Glomerular visceral epithelial cell (primary cell): Measurements from ENCODE around the gene FBXO4.
A peak's percentile ranks its signal among the peaks of the same experiment; 100 is the strongest.
"Not testable (repeated sequence)": the region's sequence is repeated elsewhere in the genome, so short reads cannot be mapped to it uniquely, and the experiment has no call there.

Experiments used
- DNase-seq: peaks from one replicate; pipeline ENCODE4 v3.0.0-alpha.2; 2016; ENCODE audit errors: extremely low spot score

Gene FBXO4

DNA sequence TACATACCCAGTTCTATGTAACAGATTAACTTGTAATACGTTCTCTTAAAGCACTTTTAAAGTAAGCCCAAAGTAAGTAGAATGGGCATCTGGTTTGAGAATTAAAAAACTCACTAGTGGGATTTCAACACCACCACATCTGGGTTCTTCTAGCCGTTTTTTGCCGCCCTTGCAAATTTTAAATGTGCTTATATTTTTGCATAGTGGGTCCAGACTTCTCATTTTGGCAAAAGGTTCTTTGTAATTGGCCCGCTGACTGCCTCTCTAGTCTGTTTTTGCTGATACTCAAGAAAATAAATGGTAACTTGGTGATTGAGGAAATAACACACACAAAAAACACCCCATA, 582 bp upstream of the FBXO4 start:
- no peak for DNase-seq

- peak; percentile 46 for DNase-seq
Measured at GRCh38 chr5:41925555-41925951, 472 bp downstream of the FBXO4 start.

DNA sequence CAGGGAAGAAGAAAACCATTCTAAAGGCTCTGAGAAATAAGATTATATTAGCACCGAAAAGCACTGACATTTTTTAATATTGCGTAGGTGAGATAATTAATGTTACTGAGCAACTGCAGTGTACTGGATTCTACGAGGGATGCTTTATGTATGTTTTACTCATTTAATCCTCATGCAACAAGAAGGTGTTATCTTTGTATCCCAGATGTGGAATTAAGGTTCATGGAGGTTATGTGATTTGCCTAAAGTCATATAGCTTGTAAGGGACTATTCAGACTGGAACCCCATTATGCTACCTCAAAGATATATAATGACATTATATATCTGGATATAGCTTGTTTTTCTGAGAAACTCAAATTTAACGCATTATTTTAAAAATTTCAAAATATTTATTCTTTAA, 2.5 kb downstream of the FBXO4 start:
- no peak for DNase-seq

- DNase-seq: no peak
Measured at GRCh38 chr5:41929035-41929434, 4.0 kb downstream of the FBXO4 start.

GRCh38 chr5:41932770-41933169, 7.7 kb downstream of the FBXO4 start:
- DNase-seq: no peak

DNA sequence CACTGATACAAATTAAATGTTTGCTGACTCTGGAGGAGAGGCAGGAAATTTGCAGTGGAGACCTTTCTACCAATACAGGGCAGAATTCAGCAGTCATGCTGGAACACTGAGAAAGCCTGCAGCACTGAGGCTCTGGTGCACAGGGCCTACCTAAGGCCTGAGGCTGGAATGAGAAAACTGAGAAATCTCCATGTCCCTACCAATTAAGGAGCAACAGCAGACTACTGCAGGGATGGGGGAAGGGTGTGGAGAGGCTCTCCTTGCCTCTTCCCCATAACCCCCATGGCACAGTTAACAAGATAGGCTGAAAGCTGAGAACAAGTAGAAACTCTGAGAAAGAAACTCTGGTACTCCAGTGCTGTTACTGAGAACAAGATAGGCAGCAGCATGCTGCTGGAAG, 10.5 kb downstream of the FBXO4 start:
- DNase-seq: no peak

GRCh38 chr5:41940641-41941040, 15.6 kb downstream of the FBXO4 start:
- DNase-seq: no peak

DNA sequence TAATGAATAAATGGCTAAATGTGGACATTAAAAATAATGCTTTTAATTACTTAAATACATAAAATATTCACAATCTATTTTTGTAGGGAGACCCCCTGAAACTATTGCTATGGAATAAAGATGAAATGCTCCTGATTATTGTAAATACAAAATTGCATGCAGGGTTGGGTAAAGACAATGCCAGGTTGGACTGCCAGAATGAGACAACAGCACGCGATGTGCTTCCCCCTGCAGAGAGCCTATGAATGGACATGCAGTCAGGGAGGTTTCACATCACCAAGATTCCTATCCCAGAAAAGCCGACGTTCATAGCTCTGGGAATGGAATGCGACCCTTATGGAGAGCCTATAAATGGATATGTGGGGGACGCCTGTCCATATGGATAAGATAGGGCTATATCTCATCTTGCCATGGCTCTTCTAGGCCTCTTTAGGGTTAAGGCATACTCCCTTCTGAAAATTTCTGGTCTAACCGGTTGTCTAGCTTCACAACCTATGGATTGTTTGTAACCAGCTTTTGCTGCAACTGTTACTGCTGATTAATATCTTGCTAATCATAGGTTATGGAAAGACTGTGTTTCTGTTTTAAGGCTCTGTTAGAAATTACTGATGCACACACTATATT, 20.4 kb downstream of the FBXO4 start:
- not testable (repeated sequence) for DNase-seq

- no peak for DNase-seq
Measured at GRCh38 chr5:41951224-41951623, 26.1 kb downstream of the FBXO4 start.

DNA sequence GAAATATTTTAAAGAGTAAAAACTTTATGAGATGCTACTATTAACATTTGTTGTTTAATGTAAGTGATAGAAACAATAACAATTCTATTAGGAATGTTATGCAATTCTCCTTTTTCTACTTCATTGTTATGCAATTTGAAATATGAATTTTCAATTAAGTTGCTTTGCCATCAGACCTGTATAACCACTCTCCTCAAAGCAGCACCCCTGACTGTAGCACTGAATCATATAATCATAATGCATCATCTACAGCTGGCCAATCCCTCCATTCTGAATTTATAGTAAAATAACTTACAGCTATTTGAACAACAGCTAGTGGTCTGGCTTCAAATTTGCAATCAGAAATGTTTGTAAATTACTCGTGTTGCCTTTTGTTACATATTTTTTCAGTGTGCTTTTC, 29.2 kb downstream of the FBXO4 start:
- no peak for DNase-seq

GRCh38 chr5:41955432-41956024, 30.4 kb downstream of the FBXO4 start:
- no peak for DNase-seq

DNA sequence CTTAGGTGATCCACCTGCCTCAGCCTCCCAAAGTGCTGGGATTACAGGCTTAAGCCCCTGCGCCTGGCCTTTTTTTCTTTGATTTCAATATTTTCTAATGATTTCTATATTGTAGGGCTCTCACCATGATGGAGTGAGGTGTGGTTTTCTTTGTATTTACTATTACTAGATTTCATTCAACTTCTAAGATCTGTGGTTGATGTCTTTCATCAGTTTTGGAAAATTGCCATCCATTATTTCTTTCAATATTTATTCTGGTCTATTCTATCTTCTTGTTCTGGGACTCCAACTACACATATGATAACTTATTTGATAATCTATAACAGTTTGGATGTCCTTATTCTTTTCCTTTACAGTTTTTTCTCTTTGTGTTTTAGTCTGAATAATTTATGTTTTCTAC, 31.9 kb downstream of the FBXO4 start:
- DNase-seq: no peak

DNA sequence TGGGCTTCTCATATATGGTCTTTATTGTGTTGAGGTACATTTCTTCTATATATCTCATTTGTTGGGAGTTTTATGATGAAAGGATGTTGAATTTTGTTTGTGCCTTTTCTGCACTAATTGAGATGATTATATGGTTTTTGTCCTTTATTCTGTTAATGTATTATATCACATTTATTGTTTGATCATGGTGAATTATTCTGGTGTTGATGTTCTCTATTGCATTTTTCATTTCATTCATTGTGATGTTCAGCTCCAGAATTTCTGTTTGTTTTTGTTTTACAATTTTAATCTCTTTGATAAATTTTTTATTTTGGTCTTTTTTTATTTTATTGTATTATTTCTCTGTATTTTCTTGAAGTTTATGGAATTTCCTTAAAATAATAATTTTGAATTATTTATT, 35.4 kb downstream of the FBXO4 start:
- DNase-seq: no peak

DNA sequence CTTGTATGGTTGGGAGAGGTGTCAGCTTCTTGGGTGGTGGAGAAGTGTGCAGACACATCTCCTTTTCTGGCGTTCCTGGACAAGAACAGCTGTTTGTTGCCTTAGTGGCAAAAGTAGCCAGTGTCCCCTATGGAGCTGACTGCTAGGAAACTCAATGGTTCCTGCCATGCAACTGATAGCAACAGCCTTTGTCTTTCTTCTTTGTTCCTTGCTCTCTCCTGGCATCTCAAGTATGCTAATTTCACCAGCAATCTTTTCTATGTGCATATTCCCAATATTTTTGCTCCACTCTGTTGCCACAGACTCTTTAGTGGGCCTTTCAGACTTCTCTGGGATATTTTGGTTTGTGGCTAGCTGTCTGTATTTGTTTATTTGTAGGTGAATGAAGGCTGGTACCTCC, 36.7 kb downstream of the FBXO4 start:
- DNase-seq: no peak

DNA sequence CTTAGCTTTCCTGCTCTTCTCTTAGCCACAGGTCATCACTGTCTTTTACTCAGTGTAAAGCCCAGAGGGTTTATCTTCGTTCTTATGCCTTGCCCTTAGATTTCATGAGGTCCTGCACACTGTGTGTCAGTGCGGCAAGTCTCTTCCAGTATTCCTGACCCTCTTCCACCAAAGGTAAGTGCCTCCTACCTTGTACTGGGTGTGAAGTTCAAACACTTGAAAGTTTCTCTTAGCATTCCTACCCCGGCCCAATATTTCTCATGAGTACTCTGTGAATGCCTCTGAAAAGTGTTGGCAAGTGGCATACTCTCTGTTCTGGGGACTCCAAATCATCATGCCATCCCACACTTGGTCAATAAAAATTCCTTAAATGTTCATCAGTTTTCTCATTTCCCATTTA, 37.4 kb downstream of the FBXO4 start:
- no peak for DNase-seq

- no peak for DNase-seq
Measured at GRCh38 chr5:41966401-41967105, 41.5 kb downstream of the FBXO4 start.

- peak; percentile 62 for DNase-seq
Measured at GRCh38 chr5:41967401-41967800, 42.3 kb downstream of the FBXO4 start.

DNA sequence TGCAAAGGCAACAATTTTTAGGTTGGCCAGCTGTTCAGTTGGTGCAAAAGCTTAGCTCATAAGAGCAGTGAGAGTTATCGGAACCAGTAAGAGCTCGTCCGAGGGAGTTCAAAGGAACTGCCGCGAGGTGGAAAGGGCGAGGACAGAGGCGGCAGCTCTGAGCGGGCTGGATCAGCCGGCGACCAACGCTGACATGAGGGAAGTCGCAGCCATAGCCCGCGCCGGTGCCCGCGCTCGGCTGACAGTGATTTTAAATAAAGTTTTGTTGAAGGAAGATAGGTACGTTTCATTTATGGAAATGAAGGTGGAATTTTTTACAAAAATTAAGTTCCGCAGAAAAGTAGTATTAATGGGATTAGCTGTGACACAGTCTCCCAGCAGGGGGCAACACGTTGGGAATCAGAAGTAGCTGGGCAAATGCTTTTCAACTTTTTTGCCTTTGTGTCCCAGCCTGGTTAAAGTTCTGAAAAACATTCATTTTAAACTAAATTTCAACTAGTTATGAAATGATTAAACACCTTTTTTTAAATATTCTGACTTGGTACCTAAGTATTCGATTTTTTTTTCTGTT, 43.2 kb downstream of the FBXO4 start:
- no peak for DNase-seq

DNA sequence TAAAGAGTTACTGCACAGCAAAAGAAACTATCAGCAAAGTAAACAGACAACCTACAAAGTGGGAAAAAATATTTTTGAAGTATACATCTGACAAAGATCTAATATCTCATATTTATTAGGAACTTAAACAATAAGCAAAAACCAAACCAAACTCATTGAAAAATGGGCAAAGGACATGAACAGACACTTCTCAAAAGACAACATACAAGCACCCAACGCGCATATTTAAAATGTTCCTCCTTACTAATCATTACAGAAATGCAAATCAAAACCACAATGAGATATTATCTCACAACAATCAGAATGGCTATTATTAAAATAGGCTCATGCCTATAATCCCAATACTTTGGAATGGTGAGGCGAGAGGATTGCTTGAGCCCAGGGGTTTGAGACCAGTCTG, 48.0 kb downstream of the FBXO4 start:
- DNase-seq: no peak

DNA sequence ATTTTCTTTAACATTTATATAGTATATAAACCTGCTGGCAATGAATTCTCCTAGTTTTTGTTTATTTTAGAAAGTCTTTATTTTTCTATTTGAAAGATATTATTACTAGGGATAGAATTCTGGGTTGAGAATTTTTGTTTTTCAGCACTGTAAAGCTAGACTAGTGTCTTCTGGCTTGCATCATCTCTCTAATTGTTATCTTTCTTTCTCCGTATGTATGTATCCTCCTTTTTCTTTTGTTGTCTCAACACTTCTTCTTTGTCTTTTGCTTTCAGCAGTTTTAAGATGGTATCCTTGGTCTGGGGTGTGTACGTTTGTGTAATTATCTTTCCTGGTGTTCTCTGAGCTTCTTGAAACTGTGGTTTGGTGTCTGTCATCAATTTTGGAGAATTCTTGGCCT, 48.8 kb downstream of the FBXO4 start:
- no peak for DNase-seq

DNA sequence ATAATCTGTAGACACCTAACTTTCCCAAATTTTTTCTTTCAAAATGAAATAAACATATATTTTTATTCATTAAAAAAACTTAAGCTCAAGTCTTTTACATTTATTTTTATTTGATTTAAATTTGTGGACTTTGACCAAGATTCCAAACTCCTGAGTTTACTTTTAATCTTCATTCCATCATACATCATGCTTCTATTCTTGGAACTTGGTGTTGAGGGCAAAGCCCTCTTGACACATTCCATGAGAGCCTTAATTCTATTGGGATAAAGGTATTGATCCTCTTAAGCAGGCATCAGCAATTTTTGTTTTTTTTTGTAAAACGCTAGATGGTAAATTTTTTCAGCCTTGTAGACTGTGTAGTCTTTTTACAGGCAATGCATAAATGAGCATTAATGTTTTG, 53.6 kb downstream of the FBXO4 start:
- no peak for DNase-seq

- no peak for DNase-seq
Measured at GRCh38 chr5:41980396-41980795, 55.3 kb downstream of the FBXO4 start.

- DNase-seq: no peak
Measured at GRCh38 chr5:41980870-41981269, 55.8 kb downstream of the FBXO4 start.
